NCI-H460 (cell line): ENCODE data around the gene SLC39A5. TPM values are rescaled to one million over a fixed set of nuclear protein-coding genes. Genes with fewer than 3 reads are reported as not detected.
"Not testable (repeated sequence)": the region's sequence is repeated elsewhere in the genome, so short reads cannot be mapped to it uniquely, and the experiment has no call there.

Experiments
- DNase-seq: peaks from one replicate; pipeline ENCODE4 v3.0.0-alpha.2; 2016; ENCODE audit warnings: low read depth; ENCODE audit errors: extremely low read depth
- total RNA-seq: library from RNA; depleted of rRNA; stranded (reverse); fragments of >200 nt; shearing (Covaris generic); gene quantifications from 2 replicates; pipeline ENCODE4 v1.2.3, GENCODE V29; 2014

SLC39A5 gene
- total RNA-seq, 1 experiment from 2014 or later: not detected

GRCh38 chr12:56242986-56243385 lies 13.1 kb downstream of the SLC39A5 start:
- no peak for DNase-seq

GRCh38 chr12:56243731-56244181 lies 13.9 kb downstream of the SLC39A5 start:
- DNase-seq: no peak

- DNase-seq: no peak
These were observed 14.6 kb downstream of the SLC39A5 start for GRCh38 chr12:56244494-56244893.

GRCh38 chr12:56247923-56248322 lies 18.1 kb downstream of the SLC39A5 start:
- no peak for DNase-seq

- no peak for DNase-seq
These were observed 18.9 kb downstream of the SLC39A5 start for GRCh38 chr12:56248711-56249110.

GRCh38 chr12:56252649-56253048 lies 22.8 kb downstream of the SLC39A5 start:
- DNase-seq: no peak

GRCh38 chr12:56253091-56253490 lies 23.2 kb downstream of the SLC39A5 start:
- DNase-seq: no peak

- DNase-seq: no peak
These were observed 25.8 kb downstream of the SLC39A5 start for GRCh38 chr12:56255671-56256070.

- no peak for DNase-seq
These were observed 26.6 kb downstream of the SLC39A5 start for GRCh38 chr12:56256326-56256960.

- no peak for DNase-seq
These were observed 27.2 kb downstream of the SLC39A5 start for GRCh38 chr12:56257071-56257470.

GRCh38 chr12:56257491-56258067 lies 27.7 kb downstream of the SLC39A5 start:
- DNase-seq: no peak

- DNase-seq: peak; percentile 65
These were observed 28.4 kb downstream of the SLC39A5 start, which contains the start of gene ANKRD52 for GRCh38 chr12:56258068-56258819. TSS of gene ANKRD52 (minus strand) at chr12:56258384. CDS start at chr12:56258269, 115 bp downstream.

- DNase-seq: no peak
These were observed 29.0 kb downstream of the SLC39A5 start for GRCh38 chr12:56258820-56259183.

- no peak for DNase-seq
These were observed 30.5 kb downstream of the SLC39A5 start for GRCh38 chr12:56260380-56260779.

- no peak for DNase-seq
These were observed 31.1 kb downstream of the SLC39A5 start for GRCh38 chr12:56260921-56261320.

GRCh38 chr12:56261503-56262232 lies 31.8 kb downstream of the SLC39A5 start:
- peak; percentile 83 for DNase-seq

- not testable (repeated sequence) for DNase-seq
These were observed 33.1 kb downstream of the SLC39A5 start for GRCh38 chr12:56262955-56263354.

- not testable (repeated sequence) for DNase-seq
These were observed 36.3 kb downstream of the SLC39A5 start for GRCh38 chr12:56266068-56266692.

GRCh38 chr12:56266693-56267442 lies 37.0 kb downstream of the SLC39A5 start, which contains the start of gene COQ10A:
TSS of gene COQ10A (plus strand) at chr12:56266942. CDS start at chr12:56267119, 177 bp downstream.
- DNase-seq: peak; percentile 87
